ENCODE data around the gene MAN1A2.
"Not testable (repeated sequence)": the region's sequence is repeated elsewhere in the genome, so short reads cannot be mapped to it uniquely, and the experiment has no call there.

The MAN1A2 gene

DNA sequence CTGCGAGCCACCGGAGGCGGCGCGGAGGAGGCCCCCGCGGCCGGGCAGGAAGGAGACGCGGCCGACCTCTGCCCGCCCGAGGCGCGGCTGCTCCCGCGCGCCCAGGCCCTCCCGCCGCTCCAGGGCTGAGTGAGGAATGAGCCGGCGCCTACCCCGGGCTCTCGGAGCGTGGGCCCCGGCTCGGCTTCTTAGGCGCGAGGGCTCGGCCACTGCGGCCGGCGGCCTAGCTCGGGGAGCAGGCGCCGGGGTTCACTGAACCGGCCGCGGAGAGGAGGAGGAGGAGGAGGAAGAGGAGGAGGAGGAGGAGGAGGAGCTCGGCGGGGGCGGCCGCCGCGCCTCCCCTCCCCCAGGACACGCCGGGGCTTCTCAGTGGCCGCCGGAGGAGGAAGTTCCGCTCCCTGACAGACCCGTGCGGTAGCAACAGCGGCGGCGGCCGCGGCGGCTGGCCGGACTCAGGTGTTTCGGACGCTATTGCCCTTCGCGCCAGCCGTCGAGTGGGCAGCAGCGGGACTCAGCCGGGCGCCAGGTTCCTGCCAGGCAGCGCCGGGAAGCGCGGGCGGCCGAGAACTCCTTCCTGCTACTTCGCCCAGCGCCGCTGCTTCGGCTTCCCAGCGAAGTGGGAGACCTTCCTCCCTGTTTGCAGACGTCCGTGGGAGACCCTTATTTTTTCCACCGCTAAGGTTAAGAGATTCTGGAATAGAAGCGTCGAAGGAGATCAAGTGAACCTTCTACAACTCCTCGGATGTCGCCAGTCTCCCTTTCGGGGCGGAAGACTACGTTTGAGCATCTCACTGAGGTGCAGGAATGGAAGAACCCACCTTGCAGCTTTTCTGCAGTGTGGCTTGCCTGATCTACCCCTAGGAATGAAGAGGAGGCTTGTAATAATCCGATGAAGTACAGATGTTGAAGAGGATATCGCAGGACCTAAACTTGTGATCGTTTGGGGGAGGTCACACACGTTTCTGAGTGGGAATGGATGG lies at the start of gene MAN1A2:
Gene MAN1A2 (plus strand): TSS at position 404 of the 980 bp plus-strand sequence. CDS start 735 bp downstream, outside the sequence.
- intact Hi-C loops (cut with DNase I): loop anchor here (5.0 to 10.0 kb wide), 2 partner anchors 147 to 245 kb away; partner anchors contain the start of gene TRIM45

DNA sequence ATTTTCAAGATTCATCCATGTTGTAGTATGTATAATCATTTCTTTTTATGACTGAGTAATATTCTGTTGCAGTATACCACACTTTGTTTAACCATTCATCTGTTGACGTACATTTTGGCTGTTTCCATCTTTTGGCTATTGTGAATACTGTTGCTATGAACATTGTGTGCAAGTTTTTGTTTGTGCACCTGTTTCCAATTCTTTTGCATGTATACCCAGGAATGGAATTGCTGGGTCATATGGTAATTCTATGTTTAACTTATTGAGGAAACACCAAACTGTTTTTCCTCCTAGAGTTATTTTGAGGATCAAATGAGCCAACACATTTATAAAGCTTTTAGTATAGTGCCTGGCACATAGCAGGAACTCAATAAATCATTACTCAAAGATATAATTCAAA lies 49.2 kb upstream of the MAN1A2 start:
- no peak for DNase-seq
- intact Hi-C loops (cut with DNase I): no loop called here

More for the DNA sequence above, at the start of gene MAN1A2:
- DNase-seq: peak; percentile 74 to 97 (median 80)

- intact Hi-C loops (cut with DNase I): no loop called here
- DNase-seq: no peak
Measured at GRCh38 chr1:117318426-117318825, 48.8 kb upstream of the MAN1A2 start.

GRCh38 chr1:117320515-117320914 lies 46.7 kb upstream of the MAN1A2 start:
- intact Hi-C loops (cut with DNase I): no loop called here
- no peak for DNase-seq

DNA sequence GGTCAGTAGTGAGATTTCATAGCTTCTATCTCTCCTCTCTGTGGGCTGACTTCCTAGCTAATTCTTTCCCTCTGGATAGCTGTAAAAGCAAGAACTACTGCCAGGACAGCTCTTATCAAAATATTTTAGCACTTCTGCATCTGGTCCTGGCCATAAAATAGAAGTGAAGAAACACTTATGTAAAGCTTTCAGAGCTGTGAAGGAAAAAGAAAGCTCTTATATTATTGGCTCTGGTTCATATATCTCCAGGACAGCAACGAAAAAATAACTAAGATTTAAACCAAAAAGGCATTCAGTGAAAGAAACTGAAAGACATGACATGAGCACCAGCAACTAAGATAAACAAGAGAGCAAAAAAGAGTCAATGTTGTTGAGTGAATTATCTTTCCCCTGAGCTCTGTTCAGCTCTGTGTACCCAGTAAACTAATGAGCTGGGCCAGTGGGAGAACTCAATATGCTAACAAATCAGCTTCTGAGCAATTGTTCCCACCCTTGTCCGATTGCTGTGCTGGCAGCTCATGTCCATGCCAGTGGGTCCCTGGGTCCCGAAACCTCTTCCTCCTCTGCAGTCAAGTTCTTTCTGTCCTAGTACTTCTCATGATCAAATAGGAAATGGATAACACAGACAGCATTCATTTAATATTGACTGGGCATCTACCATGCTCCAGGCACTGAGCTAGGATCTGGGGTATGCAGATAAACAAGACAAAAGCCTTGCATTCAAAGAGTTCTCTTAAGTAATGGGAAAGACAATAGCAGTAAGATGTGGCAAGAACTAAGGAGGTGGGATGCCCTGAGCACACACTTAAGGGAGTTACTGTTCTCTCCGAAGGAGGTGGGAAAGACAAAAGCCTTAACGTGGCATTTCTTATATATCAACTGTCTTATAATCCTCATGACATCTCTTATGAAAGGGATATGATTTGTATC lies 45.3 kb upstream of the MAN1A2 start:
- DNase-seq: no peak
- intact Hi-C loops (cut with DNase I): no loop called here

GRCh38 chr1:117324357-117324756 lies 42.9 kb upstream of the MAN1A2 start:
- intact Hi-C loops (cut with DNase I): no loop called here
- no peak for DNase-seq

DNA sequence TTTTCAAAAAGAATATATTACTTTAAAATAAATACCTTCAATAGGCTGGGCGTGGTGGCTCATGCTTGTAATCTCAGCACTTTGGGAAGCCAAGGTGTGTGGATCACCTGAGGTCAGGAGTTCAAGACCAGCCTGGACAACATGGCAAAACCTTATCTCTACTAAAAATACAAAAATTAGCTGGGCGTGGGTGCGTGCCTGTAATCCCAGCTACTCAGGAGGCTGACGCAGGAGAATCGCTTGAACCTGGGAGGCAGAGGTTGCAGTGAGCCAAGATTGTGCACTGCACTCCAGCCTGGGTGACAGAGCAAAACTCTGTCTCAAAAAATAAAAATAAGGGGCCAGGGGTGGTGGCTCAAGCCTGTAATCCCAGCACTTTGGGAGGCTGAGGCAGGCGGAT lies 41.2 kb upstream of the MAN1A2 start:
- intact Hi-C loops (cut with DNase I); DNase-seq: not testable (repeated sequence)

DNA sequence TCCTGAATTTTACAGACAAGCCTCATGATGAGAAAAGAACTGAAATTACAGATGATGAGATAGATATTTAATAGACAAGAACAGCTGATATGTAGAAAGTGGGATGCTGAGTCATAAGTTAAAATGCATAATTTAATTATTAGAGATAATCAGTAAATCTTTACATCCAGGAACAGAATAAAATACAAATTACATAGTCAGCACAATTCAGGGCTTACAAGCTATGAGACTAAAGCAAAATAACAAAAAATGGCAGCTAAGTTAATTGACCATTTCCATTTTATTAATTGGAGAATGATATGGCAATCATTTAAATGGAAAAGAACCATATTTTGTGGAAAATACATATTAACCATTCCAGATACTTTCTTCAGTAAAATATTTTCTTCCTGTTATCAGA lies 40.2 kb upstream of the MAN1A2 start:
- intact Hi-C loops (cut with DNase I): no loop called here
- DNase-seq: no peak

DNA sequence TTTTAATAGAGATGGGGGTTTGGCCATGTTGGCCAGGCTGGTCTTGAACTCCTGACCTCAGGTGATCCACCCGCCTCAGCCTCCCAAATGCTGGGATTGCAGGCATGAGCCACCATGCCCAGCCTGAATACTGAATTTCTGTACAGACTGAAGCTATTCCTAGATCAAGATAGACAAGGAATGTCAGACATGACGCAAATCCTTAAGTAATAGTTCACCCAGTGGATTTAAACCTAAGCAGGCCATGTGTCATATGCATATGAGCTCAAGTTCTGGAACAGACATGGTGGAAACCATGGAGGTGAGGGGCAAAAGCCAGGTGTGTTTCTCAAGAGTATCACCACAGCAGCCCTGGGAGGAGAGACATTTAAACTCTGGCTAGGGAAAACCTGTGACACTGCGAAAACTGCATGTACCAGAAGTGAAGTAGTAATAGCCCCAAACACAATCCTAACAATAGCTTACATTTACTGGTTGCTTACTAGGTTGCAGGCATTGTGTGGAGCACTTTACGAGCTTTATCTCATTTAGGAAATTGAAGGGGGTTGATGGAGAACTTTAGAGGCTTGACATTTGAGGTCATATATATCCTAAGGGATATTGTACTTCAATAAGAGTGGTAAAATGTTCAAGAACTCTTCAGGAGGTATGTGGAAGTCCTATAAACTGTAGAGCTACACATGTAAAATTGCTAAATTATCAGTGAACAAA lies 31.7 kb upstream of the MAN1A2 start:
- intact Hi-C loops (cut with DNase I): no loop called here
- DNase-seq: no peak

DNA sequence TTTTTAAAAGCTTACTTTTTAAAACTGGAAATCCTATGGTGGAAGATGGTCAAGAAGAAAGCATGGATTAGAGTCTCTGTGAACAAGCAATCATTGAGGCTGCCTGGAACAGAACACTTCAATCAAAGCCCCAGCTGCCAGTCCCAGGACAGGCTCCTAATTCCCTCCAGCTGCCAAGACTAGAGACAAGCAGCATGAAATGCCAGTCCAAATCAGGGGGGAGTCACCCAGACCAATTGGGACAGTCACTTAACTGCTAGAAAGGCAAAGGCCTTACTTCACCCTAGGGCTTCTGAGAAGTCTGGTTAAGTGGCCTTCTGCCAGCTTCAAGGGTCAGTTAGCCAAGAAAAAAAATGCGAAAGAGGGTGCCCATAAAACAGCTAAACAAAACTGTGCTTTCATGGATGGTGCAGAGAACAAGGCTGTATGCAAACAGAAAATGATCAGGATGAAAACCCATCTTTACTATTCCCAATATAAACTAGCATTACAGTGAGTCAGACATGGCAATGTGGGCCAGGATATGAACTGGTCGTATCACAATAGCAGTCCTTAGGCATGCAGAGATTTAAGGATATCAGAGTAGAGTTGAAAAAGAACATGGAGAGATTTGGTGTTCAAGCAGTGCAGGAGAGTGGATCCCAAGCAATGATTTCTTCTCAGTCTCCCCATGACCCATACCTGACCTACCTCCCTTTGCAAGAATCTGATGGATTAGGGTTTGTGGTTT lies 31.0 kb upstream of the MAN1A2 start:
- intact Hi-C loops (cut with DNase I): no loop called here
- peak in 4 of 10 donors; percentile 28 to 88 (median 41) for DNase-seq

DNA sequence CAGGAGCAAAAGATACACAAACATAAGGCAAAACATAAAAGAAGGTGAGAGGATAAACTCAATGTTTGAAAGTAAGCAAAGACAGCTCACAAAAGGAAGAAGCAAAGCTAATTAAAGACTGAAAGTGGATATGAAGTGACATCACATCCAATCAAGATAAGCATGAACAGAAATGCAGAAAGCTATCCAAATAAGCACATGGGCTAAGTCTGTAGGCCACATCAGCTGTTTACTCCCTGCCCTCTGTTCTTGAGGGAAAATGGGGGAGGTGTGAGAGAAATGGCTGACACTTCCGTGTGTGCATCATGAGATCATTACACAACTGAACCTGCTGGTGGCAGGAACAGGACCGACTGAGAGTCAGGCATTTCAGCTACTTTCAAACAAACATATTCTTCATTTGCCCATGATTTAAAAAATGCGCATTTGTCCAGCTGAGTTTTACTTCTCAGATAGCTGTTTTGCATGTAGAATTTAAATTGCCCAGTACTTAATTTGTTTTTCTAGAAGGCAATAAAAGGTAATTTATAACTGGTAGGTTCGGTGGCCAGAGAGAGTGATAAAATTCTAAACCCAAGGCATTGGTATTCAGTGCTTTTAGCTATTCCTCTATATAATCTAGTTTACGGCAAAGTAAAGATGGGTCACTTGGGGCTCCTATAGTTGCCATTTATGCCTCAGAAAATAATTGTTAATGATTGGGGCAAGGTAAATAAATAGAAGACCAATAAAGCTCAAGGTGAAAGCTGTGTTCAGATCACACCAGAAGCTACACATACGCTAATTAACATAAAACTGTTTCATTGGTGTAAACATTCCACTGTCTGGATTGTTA lies 27.2 kb upstream of the MAN1A2 start:
- intact Hi-C loops (cut with DNase I): no loop called here
- DNase-seq: no peak

DNA sequence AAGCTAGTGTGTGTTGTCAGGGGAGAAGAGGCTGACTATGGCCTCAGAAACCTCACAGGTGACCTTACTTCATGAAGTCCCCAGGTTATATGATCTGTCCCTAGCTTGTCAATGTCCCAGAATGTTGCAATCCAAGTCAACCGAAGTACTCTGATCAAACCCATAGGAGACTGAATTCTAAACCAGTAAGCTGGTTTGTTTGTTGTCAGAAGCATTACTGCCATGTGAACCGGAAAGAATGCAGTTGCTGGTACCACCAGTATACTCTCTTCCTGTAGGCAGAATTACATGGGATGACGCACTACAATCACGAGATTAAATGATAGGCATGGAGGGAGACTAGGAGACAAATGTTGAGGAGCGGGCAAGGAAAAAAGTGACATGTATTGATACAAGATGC lies 26.1 kb upstream of the MAN1A2 start:
- DNase-seq: no peak
- intact Hi-C loops (cut with DNase I): no loop called here

DNA sequence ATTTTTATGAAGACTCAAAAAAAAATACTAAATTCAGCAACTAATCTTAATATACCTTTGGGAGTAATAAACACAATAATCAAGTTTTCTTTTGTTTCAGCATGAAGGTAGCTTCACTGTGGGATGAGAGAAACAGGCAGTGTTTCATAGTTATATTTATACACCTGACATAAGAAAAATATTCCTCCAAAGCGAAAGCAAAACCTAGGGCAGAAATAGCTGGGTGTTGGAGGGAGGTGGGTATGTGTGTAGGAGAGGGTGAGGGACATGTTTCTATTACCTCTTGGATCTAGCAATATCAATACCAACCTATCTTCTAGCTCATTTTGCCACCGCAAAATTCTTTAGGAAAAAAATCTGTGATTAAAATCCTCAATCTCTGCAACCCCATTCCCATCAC lies 24.9 kb upstream of the MAN1A2 start:
- no peak for DNase-seq
- intact Hi-C loops (cut with DNase I): no loop called here

DNA sequence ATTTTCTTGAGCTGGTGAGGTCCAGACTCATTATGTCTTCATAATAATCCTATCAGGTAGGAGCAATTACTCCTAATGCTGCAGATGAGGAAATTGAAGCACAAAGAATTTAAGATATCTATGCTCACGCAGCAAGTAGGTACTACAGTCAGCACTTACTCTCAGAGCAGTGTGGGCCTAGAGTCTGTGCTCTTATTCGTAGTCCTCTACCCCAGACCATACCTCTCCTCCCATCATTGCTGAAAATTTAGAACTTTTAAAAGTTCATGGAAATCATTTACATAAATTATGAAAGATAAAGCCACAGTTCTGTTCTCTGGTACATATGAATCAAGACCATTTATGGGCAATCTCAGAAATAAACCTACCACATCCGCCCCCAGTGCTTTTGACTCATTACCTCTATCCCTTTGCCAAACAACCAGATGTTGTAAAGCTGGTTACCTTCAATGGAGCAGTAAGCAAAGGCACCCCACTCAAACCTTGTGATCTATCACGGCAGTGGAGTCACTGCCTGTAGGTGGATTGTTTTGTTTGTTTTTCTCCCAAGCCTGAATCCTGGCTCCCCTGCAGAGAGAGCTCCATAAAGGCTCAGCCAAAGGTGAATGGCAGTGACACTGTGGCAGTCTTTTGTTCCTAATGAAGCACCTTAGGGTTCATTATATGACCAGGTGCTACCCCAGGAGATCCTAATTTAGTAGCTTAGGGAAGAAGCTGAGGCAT lies 20.9 kb upstream of the MAN1A2 start:
- DNase-seq: no peak
- intact Hi-C loops (cut with DNase I): no loop called here

DNA sequence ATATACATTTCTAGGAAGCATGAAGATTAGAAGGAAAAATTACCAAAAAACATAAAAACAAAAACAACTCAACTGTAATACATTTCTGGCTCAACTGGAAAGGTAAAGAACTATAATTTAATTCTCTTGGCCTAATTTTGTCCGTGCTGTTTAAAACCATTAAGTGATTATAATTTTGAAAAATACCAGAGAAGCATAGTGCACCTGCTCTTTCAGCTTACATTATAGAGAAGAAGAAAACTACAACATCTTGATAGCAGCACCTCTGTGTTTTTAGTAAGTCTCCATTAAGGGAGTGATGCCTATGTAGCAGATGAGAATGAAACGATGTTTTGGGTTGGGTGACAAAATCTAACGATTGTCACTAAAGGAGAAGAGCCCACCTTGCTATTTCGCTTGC lies 19.3 kb upstream of the MAN1A2 start:
- no peak for DNase-seq
- intact Hi-C loops (cut with DNase I): no loop called here

- DNase-seq; intact Hi-C loops (cut with DNase I): not testable (repeated sequence)
Measured at GRCh38 chr1:117352695-117353094, 14.6 kb upstream of the MAN1A2 start.

- intact Hi-C loops (cut with DNase I): not testable (repeated sequence)
- DNase-seq: peak in 1 of 10 donors; percentile 63
Measured at GRCh38 chr1:117357833-117358603, 9.2 kb upstream of the MAN1A2 start.

- DNase-seq; intact Hi-C loops (cut with DNase I): not testable (repeated sequence)
Measured at GRCh38 chr1:117358604-117358887, 8.7 kb upstream of the MAN1A2 start.

All from posterior cingulate gyrus (tissue), 11 donors.